SK-N-SH (cell line): ENCODE results near the gene ZBTB33.

Experiments
- FOXM1 ChIP-seq: IDR thresholded peaks from 2 replicates; pipeline ENCODE4 v1.4.0; 2012; ENCODE audit warnings: low read depth, mild to moderate bottlenecking
- MXI1 ChIP-seq: IDR thresholded peaks from 2 replicates; pipeline ENCODE4 v1.6.1; 2012; ENCODE audit warnings: mild to moderate bottlenecking, low read depth, low read length, improper control_type of control experiment

GRCh38 chrX:120291211-120291610 is 40.6 kb downstream of the ZBTB33 start:
- TF ChIP-seq FOXM1 (no peak), MXI1 (no peak)
